Erythroblast (primary cell): ENCODE measurements around the gene KCNT1.

Experiments used
- GATA1 ChIP-seq: IDR thresholded peaks from 2 replicates; pipeline ENCODE4 v1.6.1; 2011; ENCODE audit warnings: low read depth, mild to moderate bottlenecking, control low read depth, low read length, moderate library complexity
- POLR2A ChIP-seq: IDR thresholded peaks from 2 replicates; pipeline ENCODE4 v1.6.1; 2011; ENCODE audit warnings: mild to moderate bottlenecking, low read length

GRCh38 chr9:135839516-135839915, 137.5 kb downstream of the KCNT1 start:
- no peak for TF ChIP-seq POLR2A
- TF ChIP-seq GATA1 = no peak
